NB4 (cell line): ENCODE measurements around the gene UNC13C.

Experiments
- POLR2A ChIP-seq: IDR thresholded peaks from 2 replicates; pipeline ENCODE4 v1.6.1; 2011; ENCODE audit warnings: mild to moderate bottlenecking; ENCODE audit not compliant: insufficient read length; ENCODE audit errors: extremely low read depth
- TF ChIP-seq, protein P1 (sequence below): IDR thresholded peaks from one replicate; pipeline ENCODE4 v1.5.1; 2012; ENCODE audit warnings: low read depth, low read length

DNA sequence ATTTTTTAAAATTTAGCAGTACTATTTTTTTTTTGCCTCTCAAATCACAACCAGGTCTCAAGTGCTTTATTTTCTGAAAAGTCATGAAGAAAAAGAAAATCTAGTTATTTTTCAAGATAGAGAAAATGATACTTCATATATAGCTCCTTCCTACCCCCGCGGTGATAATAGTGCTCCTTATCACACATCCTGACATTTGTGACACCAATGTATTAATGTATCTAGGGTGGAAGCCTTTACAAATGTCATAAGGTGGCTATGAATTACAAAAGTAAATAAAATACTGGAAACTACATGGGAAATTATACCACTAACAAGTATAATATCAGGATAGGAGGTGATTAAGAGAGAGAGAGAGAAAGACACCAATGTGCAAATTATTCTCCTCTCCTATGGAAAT, 582.2 kb downstream of the UNC13C start:
- no peak for TF ChIP-seq POLR2A
- TF ChIP-seq, protein P1, sequence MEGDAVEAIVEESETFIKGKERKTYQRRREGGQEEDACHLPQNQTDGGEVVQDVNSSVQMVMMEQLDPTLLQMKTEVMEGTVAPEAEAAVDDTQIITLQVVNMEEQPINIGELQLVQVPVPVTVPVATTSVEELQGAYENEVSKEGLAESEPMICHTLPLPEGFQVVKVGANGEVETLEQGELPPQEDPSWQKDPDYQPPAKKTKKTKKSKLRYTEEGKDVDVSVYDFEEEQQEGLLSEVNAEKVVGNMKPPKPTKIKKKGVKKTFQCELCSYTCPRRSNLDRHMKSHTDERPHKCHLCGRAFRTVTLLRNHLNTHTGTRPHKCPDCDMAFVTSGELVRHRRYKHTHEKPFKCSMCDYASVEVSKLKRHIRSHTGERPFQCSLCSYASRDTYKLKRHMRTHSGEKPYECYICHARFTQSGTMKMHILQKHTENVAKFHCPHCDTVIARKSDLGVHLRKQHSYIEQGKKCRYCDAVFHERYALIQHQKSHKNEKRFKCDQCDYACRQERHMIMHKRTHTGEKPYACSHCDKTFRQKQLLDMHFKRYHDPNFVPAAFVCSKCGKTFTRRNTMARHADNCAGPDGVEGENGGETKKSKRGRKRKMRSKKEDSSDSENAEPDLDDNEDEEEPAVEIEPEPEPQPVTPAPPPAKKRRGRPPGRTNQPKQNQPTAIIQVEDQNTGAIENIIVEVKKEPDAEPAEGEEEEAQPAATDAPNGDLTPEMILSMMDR, result no peak
